Transverse colon (tissue), 4 donors: ENCODE data around the gene SPG11. TPM values are rescaled to one million over a fixed set of nuclear protein-coding genes. Genes with fewer than 3 reads are reported as not detected.

Experiments used
- DNase-seq: peaks from one replicate; pipeline ENCODE4 v3.0.0-alpha.2; 2019
- H3K27ac ChIP-seq, 4 donors: fragments of 200-600 bp; sonication (generic); 2 replicates each; pipeline ENCODE4 v1.5.1; 2016 to 2018; ENCODE audit warnings: inconsistent platforms in 4 of 4
- H3K27me3 ChIP-seq: fragments of 200-600 bp; sonication (generic); 2 replicates; pipeline ENCODE4 v1.5.1; 2017; ENCODE audit warnings: inconsistent platforms
- H3K36me3 ChIP-seq, 4 donors: fragments of 200-600 bp; sonication (generic); 2 replicates each; pipeline ENCODE4 v1.5.1; 2017 to 2019; ENCODE audit warnings: inconsistent platforms in 4 of 4
- H3K4me1 ChIP-seq, 4 donors: fragments of 200-600 bp; sonication (generic); 2 replicates each; pipeline ENCODE4 v1.5.1; 2017 to 2020; ENCODE audit warnings: inconsistent platforms in 4 of 4
- H3K4me3 ChIP-seq, 4 donors: fragments of 200-600 bp; sonication (generic); 1 replicate in 1 of 4; 2 replicates in 3 of 4; pipeline versions ENCODE4 v1.5.1 to v1.6.1; 2017 to 2019; ENCODE audit warnings: inconsistent platforms in 4 of 4
- H3K9me3 ChIP-seq, 2 donors: fragments of 200-600 bp; sonication (generic); 2 replicates each; pipeline ENCODE4 v1.5.1; 2017 to 2019; ENCODE audit warnings: inconsistent platforms in 2 of 2
- EP300 ChIP-seq: sonication (generic); formaldehyde crosslinking; IDR thresholded peaks from one replicate; pipeline ENCODE4 v1.6.1; 2017; ENCODE audit warnings: antibody characterized with exemption, low read depth
- POLR2A ChIP-seq: fragments of 450-650 bp; IDR thresholded peaks from one replicate; pipeline ENCODE4 v1.6.1; 2016; ENCODE audit warnings: antibody characterized with exemption, mild to moderate bottlenecking, moderate library complexity
- POLR2AphosphoS5 ChIP-seq, 3 donors: sonication (generic); formaldehyde crosslinking; IDR thresholded peaks; one replicate each; pipeline ENCODE4 v1.6.1; 2016; ENCODE audit warnings: antibody characterized with exemption in 3 of 3
- WGBS, 2 donors: methylation state at CpG; one replicate each; pipeline ENCODE4 v1.1.5; 2018; ENCODE audit warnings: low coverage in 1 of 2; 5-methylcytosine and 5-hydroxymethylcytosine counted together
- in situ Hi-C, 4 donors: fragments of 200-750 bp; cut with MboI; loops; one replicate each; pipeline versions ENCODE4 v1.15.0 to v1.15.1; 2017; ENCODE audit warnings: low sequenced_read_pairs in 3 of 4, low pct_ligation_motif_present in 1 of 4, low pct_unique_long_range_greater_than_20kb in 1 of 4
- intact Hi-C: fragments of 100-400 bp; cut with DNase I; formaldehyde crosslinking; loops from one replicate; pipeline ENCODE4 v1.15.1; 2023; ENCODE audit warnings: low total_unique reads
- total RNA-seq, 4 donors: library from RNA; depleted of rRNA; stranded (reverse); fragments of >200 nt; gene quantifications; one replicate each; pipeline ENCODE4 v1.1.0, GENCODE V29; 2016
- TF ChIP-seq, protein P1 (sequence below), 5 experiments: fragments of 200-600 bp in 3 of 5; fragments of 450-650 bp in 2 of 5; sonication (generic) in 3 of 5; IDR thresholded peaks; 1 replicate in 2 of 5; 2 replicates in 3 of 5; pipeline ENCODE4 v1.5.1; 2016 to 2017; ENCODE audit warnings: antibody characterized with exemption in 5 of 5, inconsistent platforms in 3 of 5, mild to moderate bottlenecking in 2 of 5, moderate library complexity in 1 of 5

Gene SPG11
- total RNA-seq, 4 donors from 2014 or later: 79.7 to 149 (median 103) TPM

DNA sequence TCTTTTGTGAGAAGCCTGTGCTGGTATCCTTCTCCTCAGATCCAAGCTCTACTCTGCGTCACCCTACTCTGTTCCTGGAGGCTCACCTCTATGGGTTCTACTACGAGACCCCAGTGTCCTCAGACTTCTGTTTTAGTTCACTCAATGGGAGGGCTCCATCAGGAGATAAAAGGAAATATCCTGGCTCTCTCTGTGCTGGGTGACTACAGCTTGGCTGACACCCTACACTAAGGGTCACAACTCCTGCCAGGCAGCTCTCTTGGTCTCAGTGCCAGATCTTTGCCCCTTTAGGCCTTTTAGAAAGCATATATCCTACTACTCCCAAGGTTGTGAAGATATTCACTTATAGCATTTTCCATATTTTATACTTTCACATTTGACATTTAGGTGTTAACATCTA is 46.5 kb downstream of the SPG11 start:
- H3K4me3 ChIP-seq: no peak overlapping the region
- intact Hi-C loops (no loop called here), in situ Hi-C loops (no loop called here)
- no peak overlapping the region for H3K27ac ChIP-seq
- no peaks in the 10 kb centered on the region for H3K4me1 ChIP-seq
- no peaks in the 10 kb centered on the region for H3K9me3 ChIP-seq
- no peak for DNase-seq
- H3K27me3 ChIP-seq: no peaks in the 10 kb centered on the region
- TF ChIP-seq POLR2A (no peak), POLR2AphosphoS5 (IDR thresholded peaks at IDR 0.05) (no peak), EP300 (no peak)
- TF ChIP-seq, protein P1, sequence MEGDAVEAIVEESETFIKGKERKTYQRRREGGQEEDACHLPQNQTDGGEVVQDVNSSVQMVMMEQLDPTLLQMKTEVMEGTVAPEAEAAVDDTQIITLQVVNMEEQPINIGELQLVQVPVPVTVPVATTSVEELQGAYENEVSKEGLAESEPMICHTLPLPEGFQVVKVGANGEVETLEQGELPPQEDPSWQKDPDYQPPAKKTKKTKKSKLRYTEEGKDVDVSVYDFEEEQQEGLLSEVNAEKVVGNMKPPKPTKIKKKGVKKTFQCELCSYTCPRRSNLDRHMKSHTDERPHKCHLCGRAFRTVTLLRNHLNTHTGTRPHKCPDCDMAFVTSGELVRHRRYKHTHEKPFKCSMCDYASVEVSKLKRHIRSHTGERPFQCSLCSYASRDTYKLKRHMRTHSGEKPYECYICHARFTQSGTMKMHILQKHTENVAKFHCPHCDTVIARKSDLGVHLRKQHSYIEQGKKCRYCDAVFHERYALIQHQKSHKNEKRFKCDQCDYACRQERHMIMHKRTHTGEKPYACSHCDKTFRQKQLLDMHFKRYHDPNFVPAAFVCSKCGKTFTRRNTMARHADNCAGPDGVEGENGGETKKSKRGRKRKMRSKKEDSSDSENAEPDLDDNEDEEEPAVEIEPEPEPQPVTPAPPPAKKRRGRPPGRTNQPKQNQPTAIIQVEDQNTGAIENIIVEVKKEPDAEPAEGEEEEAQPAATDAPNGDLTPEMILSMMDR (IDR thresholded peaks at IDR 0.05): no peak
- whole genome bisulfite sequencing, 2 donors: 65% methylated on average over 2 of the region's 2 CpGs; no CpG with 5 or more reads in 1 of the 2 donors
- peaks cover 0 to 66% (median 31%) of the 10 kb centered on the region in 4 donors for H3K36me3 ChIP-seq

DNA sequence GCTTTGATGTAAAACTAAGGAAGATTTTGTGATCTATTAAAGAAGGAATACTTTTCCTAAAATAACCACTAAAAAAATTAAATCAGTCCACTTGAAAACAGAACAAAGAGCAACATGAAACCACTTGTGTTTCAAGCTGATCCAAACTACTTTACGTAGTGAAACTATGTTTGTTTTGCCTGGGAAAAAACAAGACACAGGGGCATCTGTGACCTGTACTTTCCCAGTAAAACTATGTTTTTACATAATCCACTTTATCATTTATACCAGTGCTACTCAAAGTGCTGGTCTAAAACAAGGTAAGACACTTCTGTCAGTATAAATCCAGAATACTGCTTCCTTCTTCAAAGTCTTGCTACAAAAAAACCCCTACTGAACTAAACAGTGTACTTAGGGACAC is 56.7 kb downstream of the SPG11 start:
- no peaks in the 10 kb centered on the region for H3K4me1 ChIP-seq
- in situ Hi-C loops: no loop called here
- 88 to 100% methylated on average over 1 of the region's 1 CpG for WGBS, 2 donors
- no peak for DNase-seq
- no peaks in the 10 kb centered on the region for H3K27me3 ChIP-seq
- H3K9me3 ChIP-seq: no peaks in the 10 kb centered on the region
- H3K27ac ChIP-seq: no peak overlapping the region
- H3K36me3 ChIP-seq: peaks cover 0 to 77% (median 31%) of the 10 kb centered on the region in 4 donors
- TF ChIP-seq EP300 (no peak), POLR2AphosphoS5 (IDR thresholded peaks at IDR 0.05) (no peak), POLR2A (no peak)
- TF ChIP-seq, protein P1 (IDR thresholded peaks at IDR 0.05): no peak
- H3K4me3 ChIP-seq: no peak overlapping the region
- intact Hi-C loops: no loop called here

DNA sequence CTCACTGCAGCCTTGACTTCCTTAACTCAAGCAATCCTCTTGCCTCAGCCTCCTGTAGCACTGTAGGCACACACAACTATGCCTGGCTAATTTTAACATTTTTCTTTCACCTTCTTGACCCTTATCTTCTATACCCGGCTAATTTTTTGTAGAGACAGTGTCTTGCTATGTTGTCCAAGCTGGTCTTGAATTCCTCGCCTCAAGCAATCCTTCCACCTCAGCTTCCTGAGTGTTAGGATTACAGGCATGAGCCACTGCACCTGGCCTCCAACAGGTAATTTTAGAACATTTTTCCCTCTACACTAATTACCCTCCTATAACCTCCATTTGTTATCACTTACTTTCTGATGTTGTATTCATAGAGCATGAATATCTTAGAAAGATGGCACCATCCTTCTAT is 60.3 kb downstream of the SPG11 start:
- peaks cover 0 to 85% (median 37%) of the 10 kb centered on the region in 4 donors for H3K36me3 ChIP-seq
- H3K27me3 ChIP-seq: no peaks in the 10 kb centered on the region
- in situ Hi-C loops (no loop called here), intact Hi-C loops (no loop called here)
- no peak for TF ChIP-seq POLR2A
- TF ChIP-seq, protein P1 (IDR thresholded peaks at IDR 0.05): no peak
- TF ChIP-seq EP300: no peak
- no peak for TF ChIP-seq POLR2AphosphoS5 (IDR thresholded peaks at IDR 0.05)
- DNase-seq: no peak
- no peaks in the 10 kb centered on the region for H3K4me1 ChIP-seq
- 100% methylated on average over 1 to 2 of the region's 2 CpGs for WGBS, 2 donors
- no peaks in the 10 kb centered on the region for H3K9me3 ChIP-seq
- H3K27ac ChIP-seq: no peak overlapping the region
- H3K4me3 ChIP-seq: no peak overlapping the region

DNA sequence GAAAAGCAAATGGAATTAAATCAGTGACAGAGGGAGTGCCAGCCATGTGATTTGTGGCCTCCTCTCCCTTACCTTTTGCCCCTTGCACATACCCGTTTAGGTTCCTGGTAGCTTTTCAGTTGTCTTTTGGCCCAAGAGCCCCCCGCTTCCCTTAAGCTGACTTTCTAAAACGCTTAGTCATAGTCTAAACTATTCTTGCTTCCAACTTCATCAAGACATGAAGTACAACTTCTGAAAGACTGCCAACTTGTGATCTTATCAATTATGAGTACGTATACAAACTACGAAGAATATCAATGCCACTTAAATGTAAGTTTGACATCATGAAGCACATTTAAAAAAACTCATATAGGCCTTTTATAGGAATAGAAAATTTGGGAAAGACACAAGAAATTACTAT is 64.6 kb downstream of the SPG11 start:
- H3K27me3 ChIP-seq: no peaks in the 10 kb centered on the region
- no peaks in the 10 kb centered on the region for H3K4me1 ChIP-seq
- DNase-seq: no peak
- peaks cover 0 to 86% (median 37%) of the 10 kb centered on the region in 4 donors for H3K36me3 ChIP-seq
- TF ChIP-seq POLR2AphosphoS5 (IDR thresholded peaks at IDR 0.05): no peak
- TF ChIP-seq POLR2A: no peak
- TF ChIP-seq EP300: no peak
- TF ChIP-seq, protein P1 (IDR thresholded peaks at IDR 0.05): no peak
- H3K27ac ChIP-seq: no peak overlapping the region
- WGBS, 2 donors: 81 to 100% methylated on average over 2 to 5 of the region's 5 CpGs
- no peak overlapping the region for H3K4me3 ChIP-seq
- no peaks in the 10 kb centered on the region for H3K9me3 ChIP-seq
- intact Hi-C loops (no loop called here), in situ Hi-C loops (loop anchor here in 2 of 4 donors (10.0 kb wide), 2 partner anchors 56 to 136 kb away; partner anchors contain the start of gene TRIM69 (in 1 of the 2))
